Retinal pigment epithelial cell (primary cell): ENCODE measurements around the gene TMEM19.

ENCODE experiments used
- DNase-seq: peaks from one replicate; pipeline ENCODE4 v3.0.0-alpha.2; 2010; ENCODE audit warnings: low read depth
- H3K4me3 ChIP-seq: 2 replicates; pipeline ENCODE4 v1.5.1; 2011; ENCODE audit warnings: mild to moderate bottlenecking, low read length, control low read depth, moderate library complexity
- CTCF ChIP-seq: conservative IDR thresholded peaks from 2 replicates; pipeline ENCODE4 v1.5.1; 2011; ENCODE audit warnings: low read depth, low read length, control low read depth, inconsistent platforms

The TMEM19 gene

GRCh38 chr12:71710276-71711125, 24.6 kb downstream of the TMEM19 start:
- peak; percentile 70 for DNase-seq
- no peak overlapping the region for H3K4me3 ChIP-seq
- no peak for TF ChIP-seq CTCF

- TF ChIP-seq CTCF, result no peak
- no peak for DNase-seq
- H3K4me3 ChIP-seq, result no peak overlapping the region
These were observed 32.7 kb downstream of the TMEM19 start for GRCh38 chr12:71718611-71719010.

DNA sequence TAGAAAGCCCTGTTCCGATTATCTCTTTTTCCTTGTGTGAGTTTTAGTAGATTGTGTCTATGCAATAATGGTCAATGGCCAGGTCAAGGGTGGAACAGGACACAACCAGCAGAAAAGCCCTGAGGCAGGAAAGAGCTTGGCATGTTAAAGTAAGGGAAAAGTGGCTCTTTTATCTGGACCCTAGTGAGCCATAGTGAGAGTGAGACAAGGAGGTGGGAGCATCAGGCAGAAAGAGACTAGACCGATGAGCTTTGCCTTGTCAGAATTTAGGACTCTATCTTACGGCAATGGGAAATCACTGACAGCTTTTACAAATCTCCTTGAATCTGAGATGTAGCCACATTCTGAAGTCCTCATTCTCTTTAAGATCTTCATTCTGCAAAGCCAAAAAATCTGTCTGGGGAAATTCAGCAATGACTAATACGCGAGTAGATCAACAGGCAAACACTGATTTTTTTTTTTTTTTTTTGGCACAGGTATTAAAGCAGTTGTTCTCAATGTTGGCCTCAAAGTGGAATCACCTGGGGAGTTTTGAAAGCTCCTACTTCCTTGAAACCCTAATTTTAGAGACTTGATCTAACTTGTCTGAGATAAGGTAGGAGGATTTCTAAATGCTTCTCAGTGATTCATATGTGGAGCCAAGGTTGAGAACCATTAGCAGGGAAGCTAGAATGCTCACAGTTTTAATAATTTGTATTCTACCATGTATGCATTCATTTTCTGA, 33.9 kb downstream of the TMEM19 start:
- no peak for DNase-seq

DNA sequence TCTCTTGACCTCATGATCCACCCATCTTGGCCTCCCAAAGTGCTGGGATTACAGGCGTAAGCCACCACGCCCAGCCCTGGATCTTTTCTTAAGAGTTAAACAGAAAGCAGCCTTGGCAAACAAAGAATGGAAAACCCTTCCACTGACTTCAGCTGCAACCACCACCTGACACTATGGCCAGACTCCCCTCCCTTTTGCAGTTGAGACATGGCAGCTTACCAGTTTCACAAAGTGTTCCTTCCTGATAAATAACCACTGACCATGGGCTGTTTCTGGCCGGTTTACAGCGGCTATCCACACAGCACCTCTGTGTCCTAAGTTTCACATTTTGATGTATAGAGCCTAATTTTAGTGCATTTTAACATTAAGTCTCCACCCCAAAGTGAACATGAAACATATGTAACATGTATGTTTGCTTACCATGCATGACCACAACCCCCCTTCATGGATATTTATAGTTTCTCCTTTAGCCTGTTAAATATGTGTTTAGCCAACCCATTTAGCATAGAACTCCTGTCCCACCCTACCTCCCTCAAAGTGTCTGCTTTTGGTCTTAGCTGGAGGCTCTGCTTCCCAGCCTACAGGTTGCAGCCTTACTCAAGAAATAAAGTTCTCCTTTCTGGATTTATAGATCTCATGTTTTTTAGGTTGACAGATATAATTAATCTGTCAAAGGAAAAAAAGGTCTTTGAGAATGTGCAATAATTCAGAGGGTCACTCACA, 36.1 kb downstream of the TMEM19 start:
- no peak for TF ChIP-seq CTCF

More for the DNA sequence above, 33.9 kb downstream of the TMEM19 start:
- no peak for TF ChIP-seq CTCF
- no peak overlapping the region for H3K4me3 ChIP-seq

GRCh38 chr12:71725011-71725410, 39.1 kb downstream of the TMEM19 start:
- no peak overlapping the region for H3K4me3 ChIP-seq
- no peak for DNase-seq
- TF ChIP-seq CTCF, result no peak

More for the DNA sequence above, 36.1 kb downstream of the TMEM19 start:
- no peak overlapping the region for H3K4me3 ChIP-seq
- DNase-seq, result no peak

DNA sequence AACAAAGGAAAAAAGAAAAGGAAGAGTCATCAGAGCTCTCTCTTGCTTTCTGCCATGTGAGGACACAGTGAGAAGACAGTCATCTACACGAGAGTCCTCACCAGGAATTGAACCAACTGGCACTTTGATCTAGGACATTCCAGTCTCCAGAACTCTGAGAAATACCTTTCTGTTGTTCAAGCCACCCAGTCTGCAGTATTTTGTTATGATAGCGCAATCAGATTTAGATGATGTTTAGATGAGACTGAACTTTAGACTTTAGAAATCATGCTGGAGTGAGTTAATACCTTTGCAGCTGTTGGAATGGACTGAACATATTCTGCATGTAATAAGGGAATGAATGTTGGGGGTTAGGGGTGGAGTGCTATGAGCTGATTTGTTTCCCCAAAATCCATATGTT, 40.7 kb downstream of the TMEM19 start:
- DNase-seq, result no peak
- no peak overlapping the region for H3K4me3 ChIP-seq
- no peak for TF ChIP-seq CTCF
